Heart right ventricle (tissue), 16 donors: ENCODE data around the gene HCN3. TPM values are rescaled to one million over a fixed set of nuclear protein-coding genes. Genes with fewer than 3 reads are reported as not detected.

Experiments used
- ATAC-seq, 8 donors: fragments of 200-7000 bp; cut with Tn5 transposase; one replicate each; pipeline ENCODE4 v1.9.1; 2020; ENCODE audit warnings: mild to moderate bottlenecking in 8 of 8, moderate library complexity in 8 of 8, moderate number of reproducible peaks in 1 of 8
- DNase-seq, 2 donors: peaks; one replicate each; pipeline ENCODE4 v3.0.0-alpha.2; 2020
- H3K27ac ChIP-seq, 10 donors: fragments of 200-600 bp; sonication (generic) in 2 of 10; one replicate each; pipeline versions ENCODE4 v1.5.0 to v1.8.0; 2020 to 2022; ENCODE audit warnings: mild to moderate bottlenecking in 3 of 10
- H3K27me3 ChIP-seq, 7 donors: fragments of 200-600 bp; one replicate each; pipeline ENCODE4 v1.8.0; 2021 to 2022; ENCODE audit warnings: mild to moderate bottlenecking in 2 of 7
- H3K36me3 ChIP-seq, 9 donors: fragments of 200-600 bp; sonication (generic) in 1 of 9; one replicate each; pipeline versions ENCODE4 v1.5.0 to v1.8.0; 2020 to 2022; ENCODE audit warnings: mild to moderate bottlenecking in 2 of 9
- H3K4me1 ChIP-seq, 9 donors: fragments of 200-600 bp; sonication (generic) in 1 of 9; one replicate each; pipeline versions ENCODE4 v1.5.0 to v1.8.0; 2020 to 2022; ENCODE audit warnings: mild to moderate bottlenecking in 4 of 9
- H3K4me3 ChIP-seq, 10 donors: fragments of 200-600 bp; sonication (generic) in 2 of 10; one replicate each; pipeline versions ENCODE4 v1.5.0 to v1.8.0; 2020 to 2022; ENCODE audit warnings: mild to moderate bottlenecking in 7 of 10, moderate library complexity in 2 of 10
- H3K9me3 ChIP-seq, 11 donors: fragments of 200-600 bp in 10 of 11; sonication (generic) in 2 of 11; one replicate each; pipeline versions ENCODE4 v1.5.0 to v1.8.0; 2013 to 2022; ENCODE audit warnings: mild to moderate bottlenecking in 2 of 11, control low read depth in 1 of 11, moderate library complexity in 1 of 11
- CTCF ChIP-seq, 9 donors: fragments of 200-600 bp; sonication (generic) in 2 of 9; IDR thresholded peaks; one replicate each; pipeline versions ENCODE4 v1.5.0 to v1.8.0; 2021 to 2022; ENCODE audit warnings: antibody characterized with exemption in 9 of 9, mild to moderate bottlenecking in 5 of 9, moderate library complexity in 1 of 9
- WGBS, 2 donors: extraction: QIAGEN DNeasy Blood & Tissue Kit; methylation state at CpG; one replicate each; pipeline ENCODE4 v1.1.7; 2013; ENCODE audit warnings: inconsistent platforms in 1 of 2; 5-methylcytosine and 5-hydroxymethylcytosine counted together
- intact Hi-C, 10 donors: fragments of 100-400 bp; cut with DNase I; formaldehyde crosslinking; loops; one replicate each; pipeline versions ENCODE4 v1.11.1 to v1.14.2; 2022
- polyA plus RNA-seq, 2 donors: library from polyadenylated mRNA; stranded (reverse); fragments of 200-250 nt; gene quantifications; one replicate each; pipeline ENCODE4 v1.2.3, GENCODE V29; 2013
- total RNA-seq, 10 donors: library from RNA; stranded (reverse); fragmentation: NEBNext Ultra II Directional in 3 of 10; extraction: Animal tissue kit (Norgen Biotek cat#: 25700) in 3 of 10; gene quantifications; one replicate each; pipeline versions ENCODE4 v1.2.1 to v1.2.4, GENCODE V29; 2021 to 2023
- donor health status: Arrhythmogenic right ventricular cardiomyopathy.
- donor health status: ischemic (EF 13 %, LVEDD 7.1; RV severe dilation, severe dysfunction).
- donor health status: healthy with polysubstance abuse.
- donor health status: DM: no; HTN: yes; CAD: no.
- donor health status: DM: no; HTN: no; CAD: no.
- donor health status: ischemic (EF 25% LVEDD 6.9; RV normal size, moderate dysfunction).
- donor health status: ischemic (EF 25% LVEDD 5.7; RV mildly dilated, moderate dysfunction).
- donor health status: healthy.
- donor health status: DM: yes; HTN: yes; CAD: no.
- donor health status: Ischemic cardiomyopathy.
- donor health status: ischemic (EF 35%, LVEDD 5.7; RV mildly dilated, moderate dysfunction).
- donor health status: nonischemic (EF 11% LVEDD 7.7; RV severe dilation, severe dysfunction).
- donor health status: DM: yes; HTN: yes; CAD: no.
- donor health status: PGD.
- donor health status: ischemic (EF 29% LVEDD 5.4; RV normal size, mild dysfunction).
- donor health status: nonischemic (EF 23%, LVEDD 6.1; RV moderate dilation, normal function).

HCN3 gene
- total and polyA plus RNA-seq, 12 donors, result 0.68 to 3.2 (median 1.0) TPM

- peaks cover 2 to 8% (median 5%) of the 10 kb centered on the region in 9 donors for H3K4me1 ChIP-seq
- no peaks in the 10 kb centered on the region for H3K9me3 ChIP-seq
- H3K27ac ChIP-seq, result no peak overlapping the region
- H3K27me3 ChIP-seq, result peaks cover 2 to 29% (median 20%) of the 10 kb centered on the region in 7 donors
- no peak for ATAC-seq
- no peak for DNase-seq
- no peaks in the 10 kb centered on the region for H3K36me3 ChIP-seq
- 95% methylated on average over 8 of the region's 8 CpGs for WGBS, 2 donors
- intact Hi-C loops, result no loop called here
- TF ChIP-seq CTCF (IDR thresholded peaks at IDR 0.05), result no peak
- H3K4me3 ChIP-seq, result no peak overlapping the region
These were observed 22.8 kb downstream of the HCN3 start for GRCh38 chr1:155300024-155300423.

GRCh38 chr1:155300553-155301329 is 23.5 kb downstream of the HCN3 start:
- Histone ChIP-seq H3K4me3 (no peak overlapping the region), H3K9me3 (no peaks in the 10 kb centered on the region), H3K36me3 (no peaks in the 10 kb centered on the region), H3K27ac (no peak overlapping the region), H3K4me1 (peaks cover 0 to under 1% (median 0%) of the 10 kb centered on the region in 9 donors), H3K27me3 (peaks cover 0 to 22% (median 12%) of the 10 kb centered on the region in 7 donors)
- no peak for TF ChIP-seq CTCF (IDR thresholded peaks at IDR 0.05)
- ATAC-seq (peak in 1 of 8 donors; percentile 19), DNase-seq (no peak)
- intact Hi-C loops, result no loop called here
- WGBS, 2 donors, result 86 to 88% methylated on average over 9 of the region's 9 CpGs

- intact Hi-C loops, result no loop called here
- no peaks in the 10 kb centered on the region for H3K4me1 ChIP-seq
- TF ChIP-seq CTCF (IDR thresholded peaks at IDR 0.05), result no peak
- H3K36me3 ChIP-seq, result no peaks in the 10 kb centered on the region
- 79 to 84% methylated on average over 5 of the region's 5 CpGs for WGBS, 2 donors
- DNase-seq (no peak), ATAC-seq (no peak)
- H3K27ac ChIP-seq, result no peak within 1 kb of the TSS
- peaks cover 0 to 16% (median 6%) of the 10 kb centered on the region in 7 donors for H3K27me3 ChIP-seq
- no peaks in the 10 kb centered on the region for H3K9me3 ChIP-seq
- no peak within 1 kb of the TSS for H3K4me3 ChIP-seq
These were observed 24.1 kb downstream of the HCN3 start, which contains the start of gene PKLR for GRCh38 chr1:155301342-155301841. PKLR (minus strand) TSS chr1:155301438; CDS start chr1:155301395, 43 bp downstream.

- H3K4me1 ChIP-seq, result peaks cover 0 to 15% (median 14%) of the 10 kb centered on the region in 9 donors
- no peak overlapping the region for H3K27ac ChIP-seq
- intact Hi-C loops, result loop anchor here in 1 of 10 donors (5.0 kb wide), 1 partner anchor 32 kb away; the partner anchor contains the start of gene CLK2
- no peaks in the 10 kb centered on the region for H3K9me3 ChIP-seq
- no peak overlapping the region for H3K4me3 ChIP-seq
- H3K36me3 ChIP-seq, result no peaks in the 10 kb centered on the region
- H3K27me3 ChIP-seq, result peaks cover 0 to 4% (median 0%) of the 10 kb centered on the region in 7 donors
- DNase-seq (no peak), ATAC-seq (no peak)
- TF ChIP-seq CTCF (IDR thresholded peaks at IDR 0.05), result no peak
- 79 to 88% methylated on average over 11 of the region's 11 CpGs for WGBS, 2 donors
These were observed 27.3 kb downstream of the HCN3 start for GRCh38 chr1:155304558-155305063.
